Activated naive CD4-positive, alpha-beta T cell treated with anti-CD3 and anti-CD28 coated beads, Interleukin-2, amount 10 ng/mL, durations not matched to agents 7 days and 5 days (primary cell): ENCODE data around the gene C16orf96.
"Not testable (repeated sequence)": the region's sequence is repeated elsewhere in the genome, so short reads cannot be mapped to it uniquely, and the experiment has no call there.

Experiments
- CTCF ChIA-PET: fragments of 350-600 bp; sonication (Branson Sonifier 250); formaldehyde crosslinking; loops from one replicate; lab custom pipeline; 2021; ENCODE audit warnings: antibody characterized with exemption; lab: Charles Lee
- DNase-seq: peaks from one replicate; pipeline ENCODE4 v3.0.0-alpha.2; 2020
- H3K27ac Mint-ChIP-seq: one replicate; pipeline ENCODE4 v1.8.0; 2021; ENCODE audit warnings: mild to moderate bottlenecking, moderate library complexity, mixed read lengths
- H3K27me3 Mint-ChIP-seq: one replicate; pipeline ENCODE4 v1.8.0; 2021; ENCODE audit warnings: mild to moderate bottlenecking, mixed read lengths
- H3K36me3 Mint-ChIP-seq: one replicate; pipeline ENCODE4 v1.8.0; 2021; ENCODE audit warnings: mixed read lengths
- H3K4me1 Mint-ChIP-seq: one replicate; pipeline ENCODE4 v1.8.0; 2021; ENCODE audit warnings: mixed read lengths
- H3K4me3 Mint-ChIP-seq: one replicate; pipeline ENCODE4 v1.8.0; 2021; ENCODE audit warnings: mild to moderate bottlenecking, moderate library complexity, mixed read lengths
- H3K9me3 Mint-ChIP-seq: one replicate; pipeline ENCODE4 v1.8.0; 2021; ENCODE audit warnings: mixed read lengths

The C16orf96 gene

DNA sequence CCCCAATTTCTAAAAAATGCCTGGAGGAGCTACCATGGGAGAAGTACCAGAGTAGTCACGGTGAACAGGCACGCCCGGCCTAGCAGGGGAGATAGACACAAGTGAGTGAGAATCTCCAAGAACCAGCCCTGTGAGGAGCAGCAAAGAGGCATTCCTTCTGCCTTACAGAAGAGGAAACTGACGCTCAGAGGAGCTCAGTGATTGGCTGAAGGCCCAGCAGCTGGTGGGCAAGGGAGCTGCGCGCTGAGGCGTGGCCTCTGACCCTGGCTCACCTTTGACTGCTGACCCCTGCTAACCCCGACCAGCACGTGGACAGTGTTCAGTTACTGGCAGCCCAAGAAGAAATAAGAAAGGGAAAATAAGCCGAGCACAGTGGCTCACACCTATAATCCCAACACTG lies 1.8 kb downstream of the C16orf96 start:
- CTCF ChIA-PET, result interaction anchor here (1.1 kb wide), 1 partner anchor 9 kb away, joined by 8 read pairs; no protein-coding TSS in a partner anchor
- Mint-ChIP-seq H3K4me3 (no peak overlapping the region), H3K27ac (no peak overlapping the region), H3K36me3 (no peaks in the 10 kb centered on the region), H3K9me3 (no peaks in the 10 kb centered on the region), H3K27me3 (peaks cover 52% of the 10 kb centered on the region), H3K4me1 (no peaks in the 10 kb centered on the region)
- no peak for DNase-seq

DNA sequence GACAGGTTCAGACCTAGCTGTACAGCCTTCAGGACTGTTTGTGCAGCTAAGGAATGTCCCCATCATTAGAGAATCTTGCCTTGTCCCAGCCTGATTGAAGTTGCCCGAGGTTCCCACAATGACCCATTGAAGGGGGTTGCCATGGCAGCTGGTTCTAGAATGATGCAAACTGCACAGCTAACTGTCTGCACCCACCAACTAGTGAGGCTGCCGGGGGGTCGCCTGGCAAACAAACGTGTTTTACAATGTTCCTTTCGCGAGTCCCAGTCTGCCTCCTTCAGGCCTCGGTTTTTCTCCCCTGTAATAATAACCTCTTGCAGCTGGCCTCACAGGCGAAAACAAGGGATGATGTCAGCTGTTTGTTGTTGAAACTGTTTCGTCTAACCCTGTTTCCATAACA lies 5.5 kb downstream of the C16orf96 start:
- Mint-ChIP-seq H3K27me3 (peaks cover 40% of the 10 kb centered on the region), H3K9me3 (no peaks in the 10 kb centered on the region), H3K27ac (no peak overlapping the region), H3K4me3 (no peak overlapping the region), H3K36me3 (no peaks in the 10 kb centered on the region), H3K4me1 (no peaks in the 10 kb centered on the region)
- CTCF ChIA-PET, result interaction anchor here (0.7 to 1.2 kb wide), 2 partner anchors 11 to 25 kb away, joined by 3 to 4 read pairs; no protein-coding TSS in a partner anchor
- no peak for DNase-seq

DNA sequence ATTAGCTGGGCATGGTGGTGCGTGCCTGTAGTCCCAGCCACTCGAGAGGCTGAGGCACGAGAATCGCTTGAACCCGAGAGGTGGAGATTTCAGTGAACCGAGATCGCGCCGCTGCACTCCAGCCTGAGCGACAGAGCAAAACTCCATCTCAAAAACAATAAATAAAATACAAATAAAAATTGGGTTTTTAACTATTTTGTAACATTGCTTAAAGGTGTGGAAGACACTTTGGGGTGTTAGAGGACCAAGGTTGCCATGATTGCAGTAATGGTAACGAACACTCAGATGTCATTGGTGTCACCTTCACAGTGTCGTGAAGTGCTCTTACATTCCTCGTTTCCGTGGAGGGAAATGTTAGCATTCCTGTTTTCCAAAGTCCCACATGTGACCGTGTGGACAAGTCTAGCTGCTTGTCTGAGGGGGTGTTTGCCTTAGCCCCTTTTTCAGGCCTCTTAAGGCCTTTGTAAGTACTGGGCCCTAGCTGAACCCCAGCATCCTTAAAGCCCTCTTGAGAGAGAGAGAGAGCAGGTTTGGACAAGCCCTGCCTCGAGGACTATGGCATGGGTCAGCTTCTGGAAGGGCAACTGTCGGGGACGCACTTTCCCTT lies 8.6 kb downstream of the C16orf96 start:
- no peaks in the 10 kb centered on the region for H3K9me3 Mint-ChIP-seq
- no peaks in the 10 kb centered on the region for H3K4me1 Mint-ChIP-seq
- H3K27me3 Mint-ChIP-seq, result peaks cover 27% of the 10 kb centered on the region
- CTCF ChIA-PET, result no interaction called here
- H3K36me3 Mint-ChIP-seq, result no peaks in the 10 kb centered on the region
- no peak overlapping the region for H3K4me3 Mint-ChIP-seq
- no peak overlapping the region for H3K27ac Mint-ChIP-seq
- no peak for DNase-seq

DNA sequence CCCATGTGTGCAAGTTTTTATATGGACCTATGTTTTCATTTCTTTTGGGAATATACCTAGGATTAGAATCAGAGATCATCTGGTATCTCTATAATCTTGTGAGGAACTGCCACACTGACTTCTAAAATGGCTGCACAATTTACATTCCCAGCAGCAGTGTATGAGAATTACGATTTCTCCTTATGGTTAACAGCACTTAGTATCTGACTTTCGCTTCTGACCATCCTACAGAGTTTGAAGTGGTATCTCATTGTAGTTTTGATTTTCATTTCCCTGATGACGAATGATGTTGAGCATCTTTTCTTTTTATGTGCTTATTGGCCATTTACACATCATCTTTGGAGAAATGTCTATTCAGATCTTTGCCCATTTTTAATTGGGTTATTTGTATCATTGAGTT lies 10.0 kb downstream of the C16orf96 start:
- no peak for DNase-seq
- peaks cover 3% of the 10 kb centered on the region for H3K4me1 Mint-ChIP-seq
- peaks cover 25% of the 10 kb centered on the region for H3K27me3 Mint-ChIP-seq
- H3K27ac Mint-ChIP-seq, result no peak overlapping the region
- no peaks in the 10 kb centered on the region for H3K36me3 Mint-ChIP-seq
- H3K4me3 Mint-ChIP-seq, result no peak overlapping the region
- H3K9me3 Mint-ChIP-seq, result no peaks in the 10 kb centered on the region
- CTCF ChIA-PET, result no interaction called here

DNA sequence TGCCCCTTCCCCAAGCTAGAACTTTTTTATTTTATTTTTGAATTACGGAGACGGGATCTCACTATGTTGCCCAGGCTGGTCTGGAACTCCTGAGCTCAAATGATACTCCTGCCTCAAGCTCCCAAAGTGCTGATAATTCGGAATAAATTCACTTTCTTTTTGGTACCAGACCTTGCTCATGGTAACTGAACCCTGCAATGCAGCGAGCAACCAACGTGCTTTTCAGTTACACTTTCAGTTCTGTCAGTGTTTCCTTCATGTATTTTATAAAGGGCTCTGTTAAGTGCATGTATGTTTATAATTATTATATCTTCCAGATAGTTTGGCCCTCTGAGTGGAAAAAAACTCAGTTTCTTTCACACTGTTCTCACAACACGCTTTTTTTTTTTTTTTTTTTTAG lies 13.9 kb downstream of the C16orf96 start:
- H3K9me3 Mint-ChIP-seq, result no peaks in the 10 kb centered on the region
- no peak overlapping the region for H3K27ac Mint-ChIP-seq
- H3K36me3 Mint-ChIP-seq, result no peaks in the 10 kb centered on the region
- CTCF ChIA-PET, result interaction anchor here (1.4 kb wide), 1 partner anchor 63 kb away, joined by 4 read pairs; no protein-coding TSS in a partner anchor
- peaks cover 8% of the 10 kb centered on the region for H3K27me3 Mint-ChIP-seq
- H3K4me3 Mint-ChIP-seq, result no peak overlapping the region
- DNase-seq, result no peak
- peaks cover 10% of the 10 kb centered on the region for H3K4me1 Mint-ChIP-seq

DNA sequence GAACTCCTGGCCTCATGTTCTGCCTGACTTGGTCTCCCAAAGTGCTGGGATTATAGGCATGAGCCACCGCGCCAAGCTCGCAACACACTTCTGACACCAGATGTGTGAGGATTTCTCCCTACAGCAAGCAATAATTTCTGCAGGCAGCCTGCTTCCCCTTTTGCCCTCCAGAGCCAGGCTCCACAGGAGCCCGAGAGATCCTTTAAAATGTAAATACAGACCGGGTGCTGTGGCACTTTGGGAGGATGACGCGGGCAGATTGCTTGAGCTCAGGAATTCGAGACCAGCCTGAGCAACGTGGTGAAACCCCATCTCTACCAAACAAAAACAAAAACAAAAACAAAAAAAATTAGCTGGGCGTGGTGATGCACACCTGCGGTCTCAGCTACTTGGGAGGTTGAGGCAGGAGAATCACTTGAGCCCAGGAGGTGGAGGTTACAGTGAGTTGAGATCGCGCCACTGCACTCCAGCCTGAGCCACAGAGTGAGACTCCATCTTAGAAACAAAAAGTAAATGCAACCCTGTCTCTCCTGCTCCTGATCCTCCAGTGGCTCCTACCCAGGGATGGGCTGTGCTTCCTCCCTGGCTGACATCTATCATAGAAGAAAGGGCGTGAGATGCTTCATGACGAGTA lies 14.7 kb downstream of the C16orf96 start:
- no peak overlapping the region for H3K27ac Mint-ChIP-seq
- H3K9me3 Mint-ChIP-seq, result no peaks in the 10 kb centered on the region
- peaks cover 7% of the 10 kb centered on the region for H3K27me3 Mint-ChIP-seq
- peak; percentile 14 for DNase-seq
- H3K4me1 Mint-ChIP-seq, result peaks cover 12% of the 10 kb centered on the region
- H3K36me3 Mint-ChIP-seq, result no peaks in the 10 kb centered on the region
- CTCF ChIA-PET, result interaction anchor here (1.0 to 1.4 kb wide), 2 partner anchors 56 to 64 kb away, joined by 4 read pairs; no protein-coding TSS in a partner anchor
- H3K4me3 Mint-ChIP-seq, result no peak overlapping the region

DNA sequence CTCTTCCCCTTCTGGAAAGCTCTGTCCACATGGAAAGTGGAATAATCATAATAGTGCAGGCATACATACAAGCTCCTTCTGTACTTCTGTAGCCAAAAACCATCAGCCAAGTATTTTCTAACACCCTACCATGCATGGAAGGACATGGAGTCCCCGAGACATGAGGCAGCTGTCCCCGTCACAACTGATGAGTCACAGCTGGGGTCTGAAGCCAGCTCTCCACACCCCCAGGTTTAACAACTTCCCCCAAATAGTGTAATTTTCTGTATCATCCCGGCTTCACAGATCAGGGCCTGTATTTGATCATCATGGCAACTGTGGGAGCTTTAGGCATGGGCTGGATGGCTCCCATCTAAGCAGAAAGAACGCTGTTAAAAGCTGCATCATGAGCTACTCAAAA lies 16.6 kb downstream of the C16orf96 start:
- peaks cover 12% of the 10 kb centered on the region for H3K4me1 Mint-ChIP-seq
- no peaks in the 10 kb centered on the region for H3K36me3 Mint-ChIP-seq
- no peak overlapping the region for H3K4me3 Mint-ChIP-seq
- CTCF ChIA-PET, result interaction anchor here (1.4 kb wide), 1 partner anchor 66 kb away, joined by 5 read pairs; no protein-coding TSS in a partner anchor
- H3K27me3 Mint-ChIP-seq, result peaks cover 7% of the 10 kb centered on the region
- H3K9me3 Mint-ChIP-seq, result no peaks in the 10 kb centered on the region
- no peak for DNase-seq
- no peak overlapping the region for H3K27ac Mint-ChIP-seq

DNA sequence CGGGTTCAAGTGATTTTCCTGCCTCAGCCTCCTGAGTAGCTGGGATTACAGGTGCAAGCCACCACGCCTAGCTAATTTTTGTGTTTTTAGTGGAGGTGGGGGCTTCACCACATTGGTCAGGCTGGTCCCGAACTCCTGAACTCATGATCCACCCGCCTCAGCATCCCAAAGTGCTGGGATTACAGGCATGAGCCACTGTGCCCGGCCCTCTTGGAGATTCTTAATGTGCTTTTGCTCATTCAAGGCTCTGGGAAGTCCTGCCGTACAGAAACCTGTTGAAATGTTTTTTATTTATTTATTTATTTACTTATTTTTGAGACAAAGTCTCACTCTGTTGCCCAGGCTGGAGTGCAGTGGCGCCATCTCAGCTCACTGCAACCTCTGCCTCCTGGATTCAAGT lies 17.8 kb downstream of the C16orf96 start:
- not testable (repeated sequence) for H3K4me3 Mint-ChIP-seq, H3K9me3 Mint-ChIP-seq, H3K27me3 Mint-ChIP-seq, H3K36me3 Mint-ChIP-seq, H3K27ac Mint-ChIP-seq, DNase-seq
- H3K4me1 Mint-ChIP-seq, result peaks cover 12% of the 10 kb centered on the region
- CTCF ChIA-PET, result interaction anchor here (2.0 kb wide), 1 partner anchor 69 kb away, joined by 5 read pairs; no protein-coding TSS in a partner anchor

DNA sequence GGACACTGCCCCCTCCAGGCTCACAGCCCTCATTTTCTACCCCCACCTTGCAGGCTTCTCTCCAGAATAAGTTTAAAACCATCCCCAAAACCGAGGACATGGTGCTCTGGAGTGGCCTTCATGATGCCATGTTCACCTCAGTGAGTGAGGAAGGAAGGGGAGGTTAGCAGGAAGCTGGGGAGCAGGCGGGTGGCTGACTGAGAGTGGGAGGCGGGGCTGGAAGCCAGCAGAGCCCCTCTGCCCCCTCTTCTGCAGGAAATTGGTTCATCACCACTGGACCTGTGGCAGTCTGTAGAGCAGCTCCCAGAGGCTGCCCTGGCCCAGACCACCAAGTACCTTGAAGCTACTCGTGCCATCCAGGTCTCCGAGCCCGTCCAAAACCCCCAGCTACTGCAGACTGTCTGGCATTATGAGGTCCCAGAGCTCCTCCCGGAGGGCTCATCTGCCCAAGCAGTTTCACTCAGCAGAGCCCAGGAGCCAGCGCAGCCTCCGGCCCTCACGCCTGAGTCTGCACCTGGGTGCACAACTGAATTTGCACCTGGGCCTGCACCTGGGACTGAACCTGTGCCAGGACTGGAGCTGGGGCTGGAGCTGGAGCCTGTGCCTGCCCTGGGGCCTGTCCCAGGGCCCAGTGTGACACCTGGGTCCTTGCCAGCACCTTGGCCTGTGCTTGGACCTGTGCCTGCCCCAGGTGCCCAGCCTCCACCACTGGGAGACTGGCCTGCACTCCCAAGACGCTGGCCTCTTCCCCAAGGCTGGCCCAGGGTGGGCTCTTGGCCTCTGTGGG lies 19.0 kb downstream of the C16orf96 start:
- CTCF ChIA-PET, result interaction anchor here (1.1 to 2.0 kb wide), 3 partner anchors 11 to 70 kb away, joined by 3 to 5 read pairs (median 4); no protein-coding TSS in a partner anchor
- Mint-ChIP-seq H3K27ac (no peak overlapping the region), H3K36me3 (no peaks in the 10 kb centered on the region), H3K27me3 (peaks cover 11% of the 10 kb centered on the region), H3K4me3 (no peak overlapping the region), H3K9me3 (no peaks in the 10 kb centered on the region), H3K4me1 (peaks cover 9% of the 10 kb centered on the region)
- DNase-seq, result peak; percentile 26

DNA sequence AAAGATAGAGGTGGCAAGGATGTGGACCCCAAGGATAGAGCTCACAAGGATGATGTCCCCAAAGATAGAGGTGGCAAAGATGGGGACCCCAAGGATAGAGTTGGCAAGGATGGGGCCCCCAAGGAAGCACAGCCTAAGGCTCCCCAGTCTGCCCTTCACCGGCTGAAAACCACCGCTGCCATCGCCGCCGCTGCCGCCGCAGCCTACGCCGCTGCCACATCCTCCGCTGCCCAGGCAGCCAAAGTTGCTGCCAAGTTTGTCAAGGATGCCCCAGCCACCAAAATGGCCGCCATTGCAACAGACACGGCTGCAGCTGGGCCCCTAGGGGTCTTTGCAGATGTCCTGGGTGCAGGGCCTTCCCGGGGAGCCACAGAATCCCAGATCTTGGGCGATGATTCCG lies 19.9 kb downstream of the C16orf96 start:
- H3K4me1 Mint-ChIP-seq, result peaks cover 9% of the 10 kb centered on the region
- H3K4me3 Mint-ChIP-seq, result no peak overlapping the region
- H3K36me3 Mint-ChIP-seq, result no peaks in the 10 kb centered on the region
- H3K9me3 Mint-ChIP-seq, result no peaks in the 10 kb centered on the region
- CTCF ChIA-PET, result no interaction called here
- H3K27me3 Mint-ChIP-seq, result peaks cover 10% of the 10 kb centered on the region
- H3K27ac Mint-ChIP-seq, result no peak overlapping the region
- DNase-seq, result no peak

DNA sequence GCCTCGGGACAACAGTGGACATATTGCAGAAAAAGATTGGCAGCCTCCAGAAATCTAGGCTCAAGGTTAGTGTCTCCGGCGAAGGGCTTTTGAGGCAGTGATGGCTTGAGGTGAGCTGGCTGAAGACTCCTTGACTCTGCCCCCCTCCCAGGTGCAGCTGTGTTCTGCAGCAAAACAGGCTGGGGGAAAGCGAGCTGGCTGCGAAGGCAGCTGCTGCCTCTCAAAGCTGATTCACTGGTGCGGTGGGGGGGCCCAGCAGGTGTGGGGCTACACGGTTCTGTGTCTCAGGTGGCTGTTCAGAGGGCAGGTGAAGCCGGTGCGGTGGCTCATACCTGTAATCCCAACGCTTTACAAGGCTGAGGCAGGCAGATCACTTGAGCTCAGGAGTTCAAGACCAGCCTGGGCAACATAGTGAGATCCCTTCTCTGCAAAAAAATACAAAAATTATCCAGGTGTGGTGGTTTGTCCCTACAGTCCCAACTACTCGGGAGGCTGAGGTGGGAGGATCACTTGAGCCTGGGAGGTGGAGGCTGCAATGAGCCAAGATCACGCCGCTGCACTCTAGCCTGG lies 22.9 kb downstream of the C16orf96 start:
- CTCF ChIA-PET, result interaction anchor here (1.4 kb wide), 1 partner anchor 73 kb away, joined by 4 read pairs; no protein-coding TSS in a partner anchor
- H3K36me3 Mint-ChIP-seq, result no peaks in the 10 kb centered on the region
- H3K27ac Mint-ChIP-seq, result no peak overlapping the region
- H3K9me3 Mint-ChIP-seq, result no peaks in the 10 kb centered on the region
- DNase-seq, result no peak
- H3K4me1 Mint-ChIP-seq, result peaks cover 9% of the 10 kb centered on the region
- no peak overlapping the region for H3K4me3 Mint-ChIP-seq
- peaks cover 4% of the 10 kb centered on the region for H3K27me3 Mint-ChIP-seq

DNA sequence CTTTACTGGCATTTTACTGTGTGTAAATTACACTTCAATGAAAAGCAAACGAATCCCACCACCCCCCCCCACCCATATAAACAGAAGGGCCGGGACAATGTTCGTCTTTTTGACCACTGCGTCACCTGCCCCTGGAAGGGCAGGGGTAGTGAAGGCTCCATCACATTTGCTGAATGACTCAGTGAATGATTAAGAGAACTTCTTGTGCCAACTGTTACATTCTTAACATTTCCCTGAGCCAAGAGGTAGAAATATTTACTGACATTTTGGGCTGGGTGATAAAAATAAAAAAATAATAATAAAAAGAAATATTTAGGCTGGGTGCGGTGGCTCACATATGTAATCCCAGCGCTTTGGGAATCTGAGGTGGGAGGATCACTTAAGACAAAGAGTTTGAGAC lies 24.1 kb downstream of the C16orf96 start:
- Mint-ChIP-seq H3K4me3 (no peak overlapping the region), H3K4me1 (no peaks in the 10 kb centered on the region), H3K27ac (no peak overlapping the region), H3K36me3 (no peaks in the 10 kb centered on the region), H3K27me3 (peaks cover 5% of the 10 kb centered on the region), H3K9me3 (no peaks in the 10 kb centered on the region)
- no peak for DNase-seq
- CTCF ChIA-PET, result no interaction called here

DNA sequence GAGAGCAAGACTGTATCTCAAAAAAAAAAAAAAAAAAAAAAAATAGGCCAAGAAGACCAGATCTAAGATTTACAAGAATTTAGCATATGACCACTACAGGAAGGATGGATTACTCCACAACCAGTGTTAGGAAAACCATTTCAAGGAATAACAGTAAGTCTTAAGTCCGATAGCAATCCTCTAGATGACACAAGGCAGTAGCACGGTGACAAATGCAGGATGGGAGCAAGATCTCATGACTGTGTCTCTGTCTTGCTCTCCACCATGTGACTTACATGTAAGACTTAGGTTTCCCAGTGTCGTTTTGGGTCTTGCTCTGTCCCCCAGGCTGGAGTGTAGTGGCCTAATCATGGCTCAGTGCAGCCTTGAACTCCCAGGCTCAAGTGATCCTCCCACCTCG lies 27.8 kb downstream of the C16orf96 start:
- Mint-ChIP-seq H3K9me3 (peaks cover 3% of the 10 kb centered on the region), H3K4me1 (peaks cover 4% of the 10 kb centered on the region), H3K4me3 (no peak overlapping the region), H3K36me3 (no peaks in the 10 kb centered on the region), H3K27me3 (peaks cover 39% of the 10 kb centered on the region), H3K27ac (no peak overlapping the region)
- CTCF ChIA-PET, result interaction anchor here (3.0 to 5.0 kb wide), 2 partner anchors 69 to 76 kb away, joined by 10 to 83 read pairs; no protein-coding TSS in a partner anchor
- no peak for DNase-seq

DNA sequence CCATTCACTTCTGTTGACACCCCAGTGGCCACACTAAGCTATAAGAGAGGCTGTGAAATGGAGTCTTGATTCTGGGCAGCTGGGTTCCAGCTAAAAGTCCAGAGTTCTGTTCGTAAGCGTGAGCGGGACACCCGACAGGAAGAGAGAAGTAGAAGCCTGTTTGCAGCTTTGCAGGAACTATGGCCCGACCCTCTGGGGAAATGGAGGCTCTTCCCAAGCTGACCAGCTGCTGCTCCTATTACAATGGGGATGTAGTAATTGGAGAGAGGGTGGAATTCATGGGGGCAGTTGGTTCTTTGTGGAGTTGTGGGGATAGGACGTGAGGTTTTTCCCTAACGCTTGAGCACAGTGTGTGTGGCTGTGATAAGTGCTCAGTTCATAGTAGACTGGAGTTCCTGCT lies 30.2 kb downstream of the C16orf96 start:
- no peak for DNase-seq
- CTCF ChIA-PET, result interaction anchor here (0.7 to 5.0 kb wide), 15 partner anchors 9 to 329 kb away, joined by 3 to 83 read pairs (median 4); no protein-coding TSS in a partner anchor
- Mint-ChIP-seq H3K27me3 (peaks cover 41% of the 10 kb centered on the region), H3K4me3 (no peak overlapping the region), H3K9me3 (peaks cover 3% of the 10 kb centered on the region), H3K4me1 (peaks cover 4% of the 10 kb centered on the region), H3K27ac (no peak overlapping the region), H3K36me3 (no peaks in the 10 kb centered on the region)
